ENCODE results near the gene CABLES2. TPM values are rescaled to one million over a fixed set of nuclear protein-coding genes. Genes with fewer than 3 reads are reported as not detected.

CABLES2 gene
- total and polyA plus RNA-seq, 8 donors, result 1.4 to 2.9 (median 1.9) TPM

- H3K4me3 ChIP-seq, result no peak overlapping the region
- no peak overlapping the region for H3K27ac ChIP-seq
- no peaks in the 10 kb centered on the region for H3K27me3 ChIP-seq
- FAIRE-seq (no peak), DNase-seq (no peak), ATAC-seq (no peak)
- WGBS, 2 donors, result 80 to 83% methylated on average over 19 of the region's 19 CpGs
- no peak for TF ChIP-seq CTCF (IDR thresholded peaks at IDR 0.05)
- H3K4me1 ChIP-seq, result no peaks in the 10 kb centered on the region
- no peaks in the 10 kb centered on the region for H3K9me3 ChIP-seq
- intact Hi-C loops (cut with DNase I), result no loop called here
- H3K36me3 ChIP-seq, result no peaks in the 10 kb centered on the region
These were observed 11.8 kb upstream of the CABLES2 start for GRCh38 chr20:62418709-62419487.

- no peak for DNase-seq
- 81 to 91% methylated on average over 24 to 25 of the region's 25 CpGs for WGBS, 2 donors
- Histone ChIP-seq H3K9me3 (no peaks in the 10 kb centered on the region), H3K4me1 (no peaks in the 10 kb centered on the region), H3K27me3 (no peaks in the 10 kb centered on the region), H3K36me3 (no peaks in the 10 kb centered on the region), H3K4me3 (no peak overlapping the region), H3K27ac (no peak overlapping the region)
- no peak for TF ChIP-seq CTCF (IDR thresholded peaks at IDR 0.05)
- ATAC-seq, result no peak
- FAIRE-seq, result no peak
- intact Hi-C loops (cut with DNase I), result no loop called here
These were observed 11.1 kb upstream of the CABLES2 start for GRCh38 chr20:62417981-62418708.

- DNase-seq (no peak), ATAC-seq (no peak), FAIRE-seq (no peak)
- WGBS, 2 donors, result 88 to 90% methylated on average over 33 to 43 of the region's 43 CpGs
- H3K4me1 ChIP-seq, result no peaks in the 10 kb centered on the region
- no peak overlapping the region for H3K27ac ChIP-seq
- intact Hi-C loops (cut with DNase I), result no loop called here
- no peaks in the 10 kb centered on the region for H3K27me3 ChIP-seq
- no peaks in the 10 kb centered on the region for H3K36me3 ChIP-seq
- no peak overlapping the region for H3K4me3 ChIP-seq
- no peaks in the 10 kb centered on the region for H3K9me3 ChIP-seq
- TF ChIP-seq CTCF (IDR thresholded peaks at IDR 0.05), result no peak
These were observed 9.9 kb upstream of the CABLES2 start for GRCh38 chr20:62416651-62417637.

GRCh38 chr20:62415354-62416111 lies 8.4 kb upstream of the CABLES2 start:
- no peaks in the 10 kb centered on the region for H3K36me3 ChIP-seq
- H3K9me3 ChIP-seq, result no peaks in the 10 kb centered on the region
- intact Hi-C loops (cut with DNase I), result no loop called here
- DNase-seq (peak in 1 of 6 donors; percentile 72), ATAC-seq (no peak), FAIRE-seq (no peak)
- peaks cover 0 to under 1% (median 0%) of the 10 kb centered on the region in 3 donors for H3K4me1 ChIP-seq
- 86 to 91% methylated on average over 22 to 24 of the region's 24 CpGs for WGBS, 2 donors
- no peak overlapping the region for H3K27ac ChIP-seq
- H3K4me3 ChIP-seq, result no peak overlapping the region
- no peak for TF ChIP-seq CTCF (IDR thresholded peaks at IDR 0.05)
- no peaks in the 10 kb centered on the region for H3K27me3 ChIP-seq

All from pancreas (tissue), 10 donors.